ENCODE measurements around the gene ITFG1. TPM values are rescaled to one million over a fixed set of nuclear protein-coding genes. Genes with fewer than 3 reads are reported as not detected.

Gene ITFG1
- total RNA-seq, 6 experiments from 2014 or later: 29.9 to 43.8 (median 39.2) TPM

GRCh38 chr16:47276522-47276921 lies 184.3 kb downstream of the ITFG1 start:
- H3K4me3 ChIP-seq: no peak overlapping the region
- no peaks in the 10 kb centered on the region for H3K9me3 ChIP-seq
- no peak overlapping the region for H3K27ac ChIP-seq
- no peak for DNase-seq
- no peaks in the 10 kb centered on the region for H3K27me3 ChIP-seq
- TF ChIP-seq, protein P1, sequence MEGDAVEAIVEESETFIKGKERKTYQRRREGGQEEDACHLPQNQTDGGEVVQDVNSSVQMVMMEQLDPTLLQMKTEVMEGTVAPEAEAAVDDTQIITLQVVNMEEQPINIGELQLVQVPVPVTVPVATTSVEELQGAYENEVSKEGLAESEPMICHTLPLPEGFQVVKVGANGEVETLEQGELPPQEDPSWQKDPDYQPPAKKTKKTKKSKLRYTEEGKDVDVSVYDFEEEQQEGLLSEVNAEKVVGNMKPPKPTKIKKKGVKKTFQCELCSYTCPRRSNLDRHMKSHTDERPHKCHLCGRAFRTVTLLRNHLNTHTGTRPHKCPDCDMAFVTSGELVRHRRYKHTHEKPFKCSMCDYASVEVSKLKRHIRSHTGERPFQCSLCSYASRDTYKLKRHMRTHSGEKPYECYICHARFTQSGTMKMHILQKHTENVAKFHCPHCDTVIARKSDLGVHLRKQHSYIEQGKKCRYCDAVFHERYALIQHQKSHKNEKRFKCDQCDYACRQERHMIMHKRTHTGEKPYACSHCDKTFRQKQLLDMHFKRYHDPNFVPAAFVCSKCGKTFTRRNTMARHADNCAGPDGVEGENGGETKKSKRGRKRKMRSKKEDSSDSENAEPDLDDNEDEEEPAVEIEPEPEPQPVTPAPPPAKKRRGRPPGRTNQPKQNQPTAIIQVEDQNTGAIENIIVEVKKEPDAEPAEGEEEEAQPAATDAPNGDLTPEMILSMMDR (IDR thresholded peaks at IDR 0.05): no peak
- no peak for TF ChIP-seq POLR2A (IDR thresholded peaks at IDR 0.05)
- ATAC-seq: no peak
- 50% methylated on average over 1 of the region's 1 CpG for WGBS (ENCODE audit: insufficient coverage, low coverage, low lambda C conversion rate, missing lambda C conversion rate)
- no peaks in the 10 kb centered on the region for H3K4me1 ChIP-seq
- no peaks in the 10 kb centered on the region for H3K36me3 ChIP-seq
- intact Hi-C loops (cut with DNase I): no loop called here

- WGBS (ENCODE audit: insufficient coverage, low coverage, low lambda C conversion rate, missing lambda C conversion rate): 100% methylated on average over 2 of the region's 2 CpGs
- Histone ChIP-seq H3K36me3 (no peaks in the 10 kb centered on the region), H3K9me3 (no peaks in the 10 kb centered on the region), H3K27me3 (no peaks in the 10 kb centered on the region), H3K4me1 (no peaks in the 10 kb centered on the region), H3K27ac (no peak overlapping the region), H3K4me3 (no peak overlapping the region)
- ATAC-seq (no peak), DNase-seq (no peak)
- intact Hi-C loops (cut with DNase I): no loop called here
- TF ChIP-seq, protein P1 (IDR thresholded peaks at IDR 0.05): no peak
- TF ChIP-seq POLR2A (IDR thresholded peaks at IDR 0.05): no peak
Observed at GRCh38 chr16:47262938-47263337, 197.9 kb downstream of the ITFG1 start.

- H3K36me3 ChIP-seq: no peaks in the 10 kb centered on the region
- H3K9me3 ChIP-seq: no peaks in the 10 kb centered on the region
- TF ChIP-seq POLR2A (IDR thresholded peaks at IDR 0.05): no peak
- TF ChIP-seq, protein P1 (IDR thresholded peaks at IDR 0.05): no peak
- intact Hi-C loops (cut with DNase I): no loop called here
- no peak overlapping the region for H3K27ac ChIP-seq
- no peaks in the 10 kb centered on the region for H3K27me3 ChIP-seq
- DNase-seq: no peak
- no peak overlapping the region for H3K4me3 ChIP-seq
- WGBS (ENCODE audit: insufficient coverage, low coverage, low lambda C conversion rate, missing lambda C conversion rate): 97% methylated on average over 10 of the region's 11 CpGs
- no peak for ATAC-seq
- H3K4me1 ChIP-seq: no peaks in the 10 kb centered on the region
Observed at GRCh38 chr16:47260503-47260902, 200.4 kb downstream of the ITFG1 start.

DNA sequence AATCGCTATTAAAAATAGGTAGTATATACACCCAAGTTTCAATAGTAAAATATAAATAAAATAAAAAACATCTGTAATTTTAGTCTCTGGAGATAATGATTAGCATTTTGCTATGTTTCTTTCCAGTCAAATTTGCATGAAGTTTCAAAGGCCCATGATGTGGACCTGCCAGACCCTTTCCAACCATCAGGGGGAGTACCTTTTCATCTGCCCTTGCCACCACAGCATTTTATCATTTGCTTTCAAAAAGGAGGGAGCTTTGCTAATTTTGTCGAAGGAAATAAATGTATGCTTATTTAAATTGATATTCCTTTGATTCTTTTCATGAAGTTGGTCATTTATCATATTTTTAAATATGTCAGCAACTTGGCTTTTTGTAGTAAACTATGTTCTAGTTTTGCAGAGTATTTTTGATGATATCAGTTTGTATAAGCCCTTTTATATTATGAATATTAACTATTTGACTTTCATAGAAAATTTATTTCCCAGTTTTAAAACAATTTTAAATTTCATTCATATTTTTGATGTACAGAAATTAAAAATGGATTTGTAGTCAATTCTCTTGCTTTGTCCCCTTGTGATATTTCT lies 201.9 kb downstream of the ITFG1 start:
- peak; percentile 41 to 58 (median 46) for ATAC-seq
- whole genome bisulfite sequencing (ENCODE audit: insufficient coverage, low coverage, low lambda C conversion rate, missing lambda C conversion rate): 50% methylated on average over 2 of the region's 2 CpGs

More for the DNA sequence above, 201.9 kb downstream of the ITFG1 start:
- no peak overlapping the region for H3K27ac ChIP-seq
- H3K9me3 ChIP-seq: no peaks in the 10 kb centered on the region
- H3K27me3 ChIP-seq: no peaks in the 10 kb centered on the region
- DNase-seq: no peak
- no peaks in the 10 kb centered on the region for H3K36me3 ChIP-seq
- no peaks in the 10 kb centered on the region for H3K4me1 ChIP-seq
- H3K4me3 ChIP-seq: no peak overlapping the region
- intact Hi-C loops (cut with DNase I): no loop called here
- TF ChIP-seq POLR2A (IDR thresholded peaks at IDR 0.05): no peak
- TF ChIP-seq, protein P1 (IDR thresholded peaks at IDR 0.05): peak; percentile 36 to 62 (median 55)

Data from right lobe of liver (tissue), 6 donors.